ENCODE data around the gene MAP3K10. TPM values are rescaled to one million over a fixed set of nuclear protein-coding genes. Genes with fewer than 3 reads are reported as not detected.

The MAP3K10 gene
- total and polyA plus RNA-seq, 2 of the 4 experiments (the other 2 are of a cell fraction), result 1.8 to 5.5 TPM

- TF ChIP-seq MXI1 (IDR thresholded peaks at IDR 0.05; ENCODE audit: borderline replicate concordance, low read depth, low read length), result no peak
Measured at GRCh38 chr19:40221858-40222619, 30.8 kb downstream of the MAP3K10 start (continued).

- no peak for TF ChIP-seq SMC3 (IDR thresholded peaks at IDR 0.05; ENCODE audit: low read depth, low read length)
- no peak for TF ChIP-seq RFX5 (IDR thresholded peaks at IDR 0.05; ENCODE audit: low read depth, low read length)
- TF ChIP-seq BHLHE40 (IDR thresholded peaks at IDR 0.05; ENCODE audit: low read depth, low read length), result no peak
- Histone ChIP-seq H2AK9ac (replicated peaks; ENCODE audit: low read depth, low read length, poor library complexity) (no peak overlapping the region), H3K4me1 (ENCODE audit: control insufficient read depth, insufficient read depth, low read length) (peaks cover 5% of the 10 kb centered on the region; the same call in 1 of the 2 replicates), H3K18ac (ENCODE audit: low read depth, low read length) (no peak overlapping the region), H3K36me3 (ENCODE audit: control insufficient read depth, insufficient read depth, low read length) (no peaks in the 10 kb centered on the region), H2AK5ac (ENCODE audit: low read depth, low read length) (no peak overlapping the region), H3K9me3 (ENCODE audit: control insufficient read depth, insufficient read depth, low read length) (no peaks in the 10 kb centered on the region), H3K27me3 (ENCODE audit: control insufficient read depth, insufficient read depth, low read length) (no peaks in the 10 kb centered on the region), H4K8ac (ENCODE audit: low read depth in 2 of 2, low read length in 2 of 2) (no peak overlapping the region), H3K9ac (ENCODE audit: low read depth, low read length) (no peak overlapping the region), H2AFZ (replicated peaks; ENCODE audit: low read length, poor library complexity) (peak overlapping the region; percentile 47), H2BK20ac (ENCODE audit: low read depth, low read length) (no peak overlapping the region), H3K79me1 (ENCODE audit: low read depth in 1 of 2, low read length in 2 of 2) (no peaks in the 10 kb centered on the region), H3K14ac (replicated peaks; ENCODE audit: low read depth, low read length) (no peak overlapping the region), H2BK5ac (ENCODE audit: low read depth, low read length, poor library complexity, severe bottlenecking) (no peak overlapping the region), H4K5ac (ENCODE audit: low read depth, low read length) (no peak overlapping the region), H3K4ac (ENCODE audit: low read depth, low read length) (no peak overlapping the region), H3K4me3 (ENCODE audit: insufficient read depth, low read depth, low read length) (no peak overlapping the region), H4K91ac (ENCODE audit: insufficient read depth, low read depth, low read length) (no peak overlapping the region), H3K27ac (ENCODE audit: insufficient read depth, low read length) (no peak overlapping the region), H3K9me1 (ENCODE audit: insufficient read depth, low read length) (peaks cover 16% of the 10 kb centered on the region), H3K56ac (ENCODE audit: extremely low read depth, insufficient read depth, low read length) (no peak overlapping the region), H3K23ac (ENCODE audit: low read depth, low read length) (no peak overlapping the region), H4K20me1 (ENCODE audit: insufficient read depth, low read length) (no peaks in the 10 kb centered on the region), H2BK15ac (ENCODE audit: low read depth, low read length) (no peak overlapping the region), H2BK120ac (ENCODE audit: low read depth, low read length) (no peak overlapping the region), H3K4me2 (ENCODE audit: low read depth, low read length) (no peak overlapping the region; the same call in 1 of the 2 replicates)
- ChIA-PET POLR2A (ENCODE audit: unreplicated experiment) (no interaction called here), CTCF (no interaction called here)
- ATAC-seq (ENCODE audit: low read depth), result no peak
- in situ Hi-C loops (cut with MboI; ENCODE audit: low sequenced_read_pairs) (loop anchor here (5.0 kb wide), 1 partner anchor 81 kb away; no protein-coding TSS in a partner anchor), dilution Hi-C loops (cut with HindIII; ENCODE audit: low sequenced_read_pairs, unreplicated experiment) (no loop called here), intact Hi-C loops (cut with micrococcal nuclease) (no loop called here)
- no peak for DNase-seq
- WGBS, 2 experiments (ENCODE audit: extremely low coverage in 2 of 2, insufficient read length in 1 of 2), result 13% methylated on average over 12 of the region's 48 CpGs; no CpG with 5 or more reads in 1 of the 2 experiments
- no TSS peak for BruUV-seq (replicated peaks)
Measured at GRCh38 chr19:40223135-40223822, 32.1 kb downstream of the MAP3K10 start.
